DOHH2 (cell line): ENCODE results near the gene ZNRF3.

ENCODE experiments used
- H3F3A ChIP-seq: fragments of 200-600 bp; sonication (generic), shearing (Covaris generic); 2 replicates; pipeline ENCODE4 v1.6.0; 2016; ENCODE audit warnings: antibody characterized with exemption, mild to moderate bottlenecking; ENCODE audit not compliant: control insufficient read depth, insufficient read depth
- H3K27ac ChIP-seq: fragments of 200-600 bp; sonication (generic); 2 replicates; pipeline ENCODE4 v1.5.1; 2014; ENCODE audit warnings: low read depth, mild to moderate bottlenecking, low read length, moderate library complexity
- H3K27me3 ChIP-seq: fragments of 200-600 bp; sonication (generic); 2 replicates; pipeline ENCODE4 v1.6.1; 2014; ENCODE audit warnings: mild to moderate bottlenecking, low read length, mixed read lengths; ENCODE audit not compliant: control insufficient read depth
- H3K36me3 ChIP-seq: fragments of 200-600 bp; sonication (generic); 2 replicates; pipeline ENCODE4 v1.6.1; 2014; ENCODE audit warnings: mild to moderate bottlenecking, low read length, moderate library complexity, mixed read lengths; ENCODE audit not compliant: control insufficient read depth
- H3K4me1 ChIP-seq: fragments of 200-600 bp; sonication (generic); 2 replicates; pipeline ENCODE4 v1.6.1; 2014; ENCODE audit warnings: mild to moderate bottlenecking, low read length, mixed read lengths; ENCODE audit not compliant: control insufficient read depth
- H3K4me2 ChIP-seq: fragments of 200-600 bp; sonication (generic); 2 replicates; pipeline ENCODE4 v1.6.0; 2014; ENCODE audit warnings: mild to moderate bottlenecking, low read length, moderate library complexity
- H3K4me3 ChIP-seq: fragments of 200-600 bp; sonication (generic); 2 replicates; pipeline ENCODE4 v1.5.1; 2014; ENCODE audit warnings: mild to moderate bottlenecking, low read length, mixed read lengths
- H3K79me2 ChIP-seq: fragments of 200-600 bp; sonication (generic); 2 replicates; pipeline ENCODE4 v1.6.1; 2014; ENCODE audit warnings: mild to moderate bottlenecking, low read length, mixed read lengths; ENCODE audit not compliant: control insufficient read depth
- H3K9me2 ChIP-seq: fragments of 200-600 bp; sonication (generic); replicated peaks from 2 replicates; pipeline ENCODE4 v1.6.1; 2014; ENCODE audit warnings: mild to moderate bottlenecking, low read length, mixed read lengths; ENCODE audit not compliant: control insufficient read depth
- H3K9me3 ChIP-seq: fragments of 200-600 bp; sonication (generic); 2 replicates; pipeline ENCODE4 v1.6.1; 2014; ENCODE audit warnings: antibody characterized with exemption, low read length, mixed read lengths; ENCODE audit not compliant: control insufficient read depth, insufficient read depth
- H4K20me1 ChIP-seq: fragments of 200-600 bp; sonication (generic); 2 replicates; pipeline ENCODE4 v1.6.0; 2014; ENCODE audit warnings: low read depth, mild to moderate bottlenecking, antibody characterized with exemption, low read length, moderate library complexity; ENCODE audit not compliant: control insufficient read depth, insufficient read depth
- EZH2phosphoT487 ChIP-seq: fragments of 200-600 bp; sonication (generic); IDR thresholded peaks from 2 replicates; pipeline ENCODE4 v1.6.1; 2017; ENCODE audit warnings: borderline replicate concordance, mild to moderate bottlenecking, antibody characterized with exemption, low read length, moderate library complexity, mixed read lengths
- TF ChIP-seq, protein P1 (sequence below): fragments of 200-600 bp; sonication (generic); IDR thresholded peaks from one replicate; pipeline ENCODE4 v1.5.1; 2014; ENCODE audit warnings: antibody characterized with exemption, mild to moderate bottlenecking, low read depth, low read length; ENCODE audit not compliant: poor library complexity, severe bottlenecking

ZNRF3 gene

DNA sequence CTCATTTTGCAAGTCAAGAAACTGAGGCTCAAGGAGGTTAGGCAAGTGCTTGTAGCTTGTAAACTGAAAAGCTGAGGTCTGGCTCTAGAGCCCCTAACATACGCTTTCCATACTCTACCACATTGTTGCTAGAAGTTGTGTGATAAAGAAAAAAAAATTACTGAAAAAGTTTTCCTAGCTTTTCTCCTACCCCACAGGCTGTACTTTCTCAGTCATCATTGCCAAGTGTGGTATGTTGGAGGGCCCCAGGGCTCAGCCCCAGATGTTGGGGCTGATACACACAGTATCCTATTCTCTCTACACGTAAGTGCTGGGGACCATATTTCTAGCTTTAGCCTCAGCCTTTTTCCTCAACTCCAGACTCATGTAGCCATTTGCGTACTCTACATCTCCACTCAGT, 205.4 kb downstream of the ZNRF3 start:
- Histone ChIP-seq H3K4me2 (no peak overlapping the region), H3K4me3 (no peak overlapping the region), H4K20me1 (no peaks in the 10 kb centered on the region), H3K4me1 (no peaks in the 10 kb centered on the region), H3K9me3 (no peaks in the 10 kb centered on the region), H3K36me3 (no peaks in the 10 kb centered on the region), H3K27ac (no peak overlapping the region), H3K27me3 (peaks cover 24% of the 10 kb centered on the region), H3K79me2 (no peaks in the 10 kb centered on the region), H3F3A (no peaks in the 10 kb centered on the region), H3K9me2 (no peaks in the 10 kb centered on the region)
- TF ChIP-seq, protein P1, sequence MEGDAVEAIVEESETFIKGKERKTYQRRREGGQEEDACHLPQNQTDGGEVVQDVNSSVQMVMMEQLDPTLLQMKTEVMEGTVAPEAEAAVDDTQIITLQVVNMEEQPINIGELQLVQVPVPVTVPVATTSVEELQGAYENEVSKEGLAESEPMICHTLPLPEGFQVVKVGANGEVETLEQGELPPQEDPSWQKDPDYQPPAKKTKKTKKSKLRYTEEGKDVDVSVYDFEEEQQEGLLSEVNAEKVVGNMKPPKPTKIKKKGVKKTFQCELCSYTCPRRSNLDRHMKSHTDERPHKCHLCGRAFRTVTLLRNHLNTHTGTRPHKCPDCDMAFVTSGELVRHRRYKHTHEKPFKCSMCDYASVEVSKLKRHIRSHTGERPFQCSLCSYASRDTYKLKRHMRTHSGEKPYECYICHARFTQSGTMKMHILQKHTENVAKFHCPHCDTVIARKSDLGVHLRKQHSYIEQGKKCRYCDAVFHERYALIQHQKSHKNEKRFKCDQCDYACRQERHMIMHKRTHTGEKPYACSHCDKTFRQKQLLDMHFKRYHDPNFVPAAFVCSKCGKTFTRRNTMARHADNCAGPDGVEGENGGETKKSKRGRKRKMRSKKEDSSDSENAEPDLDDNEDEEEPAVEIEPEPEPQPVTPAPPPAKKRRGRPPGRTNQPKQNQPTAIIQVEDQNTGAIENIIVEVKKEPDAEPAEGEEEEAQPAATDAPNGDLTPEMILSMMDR = no peak
- no peak for TF ChIP-seq EZH2phosphoT487

DNA sequence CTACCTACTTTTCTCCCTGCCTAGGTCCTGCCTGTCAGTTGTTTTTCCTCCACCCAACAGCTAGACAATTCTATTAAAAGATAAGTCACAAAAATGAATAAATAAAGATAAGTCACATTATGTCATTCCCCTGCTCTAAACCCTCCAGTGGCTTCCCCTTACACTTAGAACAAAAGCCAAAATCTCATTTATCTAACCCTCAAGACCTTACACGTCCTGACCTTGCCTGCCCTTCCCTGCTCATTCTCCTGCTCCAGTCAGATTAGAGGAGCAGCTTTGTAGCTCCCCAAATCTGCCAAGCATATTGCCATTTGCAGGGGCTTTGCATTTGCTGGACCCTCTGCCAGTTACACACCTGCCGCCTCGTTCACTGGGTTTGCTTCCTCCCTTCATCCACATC, 206.1 kb downstream of the ZNRF3 start:
- Histone ChIP-seq H3K4me2 (no peak overlapping the region), H3F3A (no peaks in the 10 kb centered on the region), H3K9me3 (no peaks in the 10 kb centered on the region), H3K36me3 (no peaks in the 10 kb centered on the region), H3K27me3 (peaks cover 24% of the 10 kb centered on the region), H3K4me1 (no peaks in the 10 kb centered on the region), H4K20me1 (no peaks in the 10 kb centered on the region), H3K79me2 (no peaks in the 10 kb centered on the region), H3K27ac (no peak overlapping the region), H3K4me3 (no peak overlapping the region), H3K9me2 (no peaks in the 10 kb centered on the region)
- TF ChIP-seq, protein P1 = no peak
- no peak for TF ChIP-seq EZH2phosphoT487

DNA sequence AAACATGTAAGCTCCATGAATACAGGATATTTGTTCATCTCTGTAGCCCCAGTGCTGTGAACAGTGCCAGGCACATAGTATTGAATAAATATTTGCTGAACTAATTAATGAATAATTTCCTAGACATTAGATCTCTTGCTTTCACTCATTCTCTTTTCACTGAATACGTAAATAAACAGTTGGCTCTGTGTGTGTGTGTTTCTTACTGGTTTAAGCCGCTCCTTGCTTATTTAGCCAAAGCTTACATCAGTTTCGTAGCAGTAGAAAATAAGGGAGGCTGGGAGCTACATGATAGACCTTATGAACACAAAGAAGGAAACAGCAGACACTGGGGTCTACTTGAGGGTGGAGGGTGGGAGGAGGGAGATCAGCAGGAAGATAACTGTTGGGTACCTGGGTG, 206.7 kb downstream of the ZNRF3 start:
- H3K79me2 ChIP-seq = no peaks in the 10 kb centered on the region
- no peaks in the 10 kb centered on the region for H3K9me2 ChIP-seq
- H3K36me3 ChIP-seq = no peaks in the 10 kb centered on the region
- no peak for TF ChIP-seq EZH2phosphoT487
- TF ChIP-seq, protein P1 = no peak
- no peaks in the 10 kb centered on the region for H3K9me3 ChIP-seq
- no peak overlapping the region for H3K4me3 ChIP-seq
- no peaks in the 10 kb centered on the region for H4K20me1 ChIP-seq
- H3K4me2 ChIP-seq = no peak overlapping the region
- H3K27me3 ChIP-seq = peaks cover 26% of the 10 kb centered on the region
- H3F3A ChIP-seq = no peaks in the 10 kb centered on the region
- H3K4me1 ChIP-seq = no peaks in the 10 kb centered on the region
- no peak overlapping the region for H3K27ac ChIP-seq

DNA sequence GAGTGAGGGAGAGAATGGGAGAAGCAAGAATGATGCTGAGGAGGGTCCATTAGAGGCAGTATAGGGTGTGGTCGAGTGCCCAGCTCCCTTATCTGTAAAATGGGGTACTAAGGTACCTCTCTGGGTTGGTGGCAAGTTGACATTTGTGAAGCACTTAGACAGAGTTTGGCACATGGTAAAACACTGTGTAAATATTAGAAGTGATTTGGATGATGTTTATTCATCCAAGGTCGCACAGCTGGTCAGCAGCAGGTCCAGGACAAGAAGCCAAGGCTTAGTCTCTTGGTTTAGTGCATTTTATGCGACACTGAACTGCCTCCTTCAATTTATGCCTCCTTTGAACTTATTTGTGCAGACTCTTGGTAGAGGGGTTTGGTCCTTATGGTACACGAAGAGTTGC, 208.9 kb downstream of the ZNRF3 start:
- H3K27me3 ChIP-seq = peaks cover 29% of the 10 kb centered on the region
- no peaks in the 10 kb centered on the region for H4K20me1 ChIP-seq
- no peaks in the 10 kb centered on the region for H3K9me3 ChIP-seq
- H3K9me2 ChIP-seq = no peaks in the 10 kb centered on the region
- no peaks in the 10 kb centered on the region for H3F3A ChIP-seq
- H3K27ac ChIP-seq = no peak overlapping the region
- no peaks in the 10 kb centered on the region for H3K4me1 ChIP-seq
- TF ChIP-seq, protein P1 = no peak
- no peak for TF ChIP-seq EZH2phosphoT487
- H3K79me2 ChIP-seq = no peaks in the 10 kb centered on the region
- no peak overlapping the region for H3K4me3 ChIP-seq
- H3K4me2 ChIP-seq = no peak overlapping the region
- H3K36me3 ChIP-seq = no peaks in the 10 kb centered on the region
